Gastrocnemius medialis (tissue), 4 donors: ENCODE results near the gene NR6A1. TPM values are rescaled to one million over a fixed set of nuclear protein-coding genes. Genes with fewer than 3 reads are reported as not detected.

Experiments used
- ATAC-seq, 2 donors: fragments of 150-250 bp; one replicate each; pipeline ENCODE4 v1.9.1; 2016
- DNase-seq, 2 donors: peaks; one replicate each; pipeline ENCODE4 v3.0.0-alpha.2; 2019
- H3K27ac ChIP-seq, 4 donors: fragments of 200-600 bp; sonication (generic); 1 replicate in 1 of 4; 2 replicates in 3 of 4; pipeline ENCODE4 v1.5.1; 2016 to 2018; ENCODE audit warnings: mild to moderate bottlenecking in 2 of 4, moderate library complexity in 1 of 4
- H3K27me3 ChIP-seq, 3 donors: fragments of 200-600 bp; sonication (generic) in 2 of 3; 1 replicate in 1 of 3; 2 replicates in 2 of 3; pipeline versions ENCODE4 v1.5.1 to v1.6.0; 2016 to 2019; ENCODE audit warnings: mild to moderate bottlenecking in 1 of 3, moderate library complexity in 1 of 3
- H3K36me3 ChIP-seq, 2 donors: fragments of 200-600 bp; sonication (generic) in 1 of 2; one replicate each; pipeline ENCODE4 v1.5.1; 2017 to 2018
- H3K4me1 ChIP-seq, 2 donors: fragments of 200-600 bp; sonication (generic) in 1 of 2; one replicate each; pipeline ENCODE4 v1.5.1; 2016 to 2017; ENCODE audit warnings: mild to moderate bottlenecking in 2 of 2
- H3K4me3 ChIP-seq, 4 donors: fragments of 200-600 bp; sonication (generic) in 3 of 4; 1 replicate in 1 of 4; 2 replicates in 3 of 4; pipeline ENCODE4 v1.5.1; 2016 to 2019; ENCODE audit warnings: mild to moderate bottlenecking in 2 of 4
- H3K9me3 ChIP-seq, 3 donors: fragments of 200-600 bp; sonication (generic) in 2 of 3; 1 replicate in 1 of 3; 2 replicates in 2 of 3; pipeline ENCODE4 v1.5.1; 2016 to 2019
- POLR2A ChIP-seq, 2 donors: fragments of 450-650 bp; IDR thresholded peaks; one replicate each; pipeline ENCODE4 v1.6.1; 2017; ENCODE audit warnings: antibody characterized with exemption in 2 of 2, mild to moderate bottlenecking in 2 of 2, moderate library complexity in 2 of 2
- in situ Hi-C, 4 donors: fragments of 200-750 bp; cut with MboI; loops; one replicate each; pipeline versions ENCODE4 v1.15.0 to v1.8.0; 2017; ENCODE audit warnings: low sequenced_read_pairs in 4 of 4
- intact Hi-C: fragments of 100-400 bp; cut with DNase I; formaldehyde crosslinking; loops from one replicate; pipeline ENCODE4 v1.15.1; 2023; ENCODE audit warnings: low total_unique reads
- total RNA-seq, 4 donors: library from RNA; depleted of rRNA; stranded (reverse); fragments of >200 nt; gene quantifications; one replicate each; pipeline versions ENCODE4 v1.1.0 to v1.2.3, GENCODE V29; 2016
- TF ChIP-seq, protein P1 (sequence below), 5 experiments: fragments of 450-650 bp in 3 of 5; fragments of 200-600 bp in 2 of 5; sonication (generic) in 2 of 5; IDR thresholded peaks in 4 of 5; conservative IDR thresholded peaks in 1 of 5; 1 replicate in 4 of 5; 2 replicates in 1 of 5; pipeline ENCODE4 v1.5.1; 2016 to 2019; ENCODE audit warnings: antibody characterized with exemption in 5 of 5, mild to moderate bottlenecking in 3 of 5, moderate library complexity in 3 of 5

NR6A1 gene
- total RNA-seq, 4 donors from 2014 or later = 0.58 to 5.6 (median 2.1) TPM

DNA sequence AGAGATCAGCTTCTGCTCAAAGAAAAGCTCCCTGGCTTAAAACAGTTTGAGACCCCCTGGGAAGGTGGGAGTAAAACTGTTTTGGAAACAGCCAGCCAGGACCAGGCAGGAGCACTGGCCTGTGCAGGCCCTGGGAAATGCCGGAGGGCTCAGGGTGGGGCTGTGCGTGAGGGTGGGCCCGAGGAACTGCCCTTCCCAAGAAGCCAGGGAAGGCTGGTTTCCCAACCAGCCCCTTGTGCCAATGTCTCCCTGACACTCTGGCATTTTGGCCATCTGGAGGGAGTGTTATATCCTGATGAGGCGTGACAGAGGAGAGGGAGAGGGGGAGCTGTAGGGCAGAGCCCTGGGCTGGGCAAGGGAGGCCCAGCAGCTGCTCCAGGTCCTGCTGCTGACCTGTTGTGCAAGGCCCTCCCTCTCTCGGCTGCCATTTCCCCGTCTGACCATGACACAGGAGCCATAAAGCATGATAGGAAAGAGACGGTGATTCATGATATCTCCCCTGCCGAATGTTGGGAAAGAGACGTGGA lies 22.0 kb upstream of the NR6A1 start:
- DNase-seq = peak; percentile 56 to 87
- intact Hi-C loops = no loop called here
- Histone ChIP-seq H3K9me3 (no peaks in the 10 kb centered on the region), H3K36me3 (no peaks in the 10 kb centered on the region), H3K4me1 (peaks cover 37 to 51% of the 10 kb centered on the region in 2 donors), H3K27me3 (no peaks in the 10 kb centered on the region), H3K4me3 (no peak overlapping the region), H3K27ac (peak overlapping the region; percentile 48 to 70 (median 62))
- in situ Hi-C loops = loop anchor here in 1 of 4 donors (10.0 kb wide), 1 partner anchor 52 kb away; no protein-coding TSS in a partner anchor
- ATAC-seq = peak; percentile 72 to 73
- TF ChIP-seq POLR2A (IDR thresholded peaks at IDR 0.05) = no peak
- TF ChIP-seq, protein P1, sequence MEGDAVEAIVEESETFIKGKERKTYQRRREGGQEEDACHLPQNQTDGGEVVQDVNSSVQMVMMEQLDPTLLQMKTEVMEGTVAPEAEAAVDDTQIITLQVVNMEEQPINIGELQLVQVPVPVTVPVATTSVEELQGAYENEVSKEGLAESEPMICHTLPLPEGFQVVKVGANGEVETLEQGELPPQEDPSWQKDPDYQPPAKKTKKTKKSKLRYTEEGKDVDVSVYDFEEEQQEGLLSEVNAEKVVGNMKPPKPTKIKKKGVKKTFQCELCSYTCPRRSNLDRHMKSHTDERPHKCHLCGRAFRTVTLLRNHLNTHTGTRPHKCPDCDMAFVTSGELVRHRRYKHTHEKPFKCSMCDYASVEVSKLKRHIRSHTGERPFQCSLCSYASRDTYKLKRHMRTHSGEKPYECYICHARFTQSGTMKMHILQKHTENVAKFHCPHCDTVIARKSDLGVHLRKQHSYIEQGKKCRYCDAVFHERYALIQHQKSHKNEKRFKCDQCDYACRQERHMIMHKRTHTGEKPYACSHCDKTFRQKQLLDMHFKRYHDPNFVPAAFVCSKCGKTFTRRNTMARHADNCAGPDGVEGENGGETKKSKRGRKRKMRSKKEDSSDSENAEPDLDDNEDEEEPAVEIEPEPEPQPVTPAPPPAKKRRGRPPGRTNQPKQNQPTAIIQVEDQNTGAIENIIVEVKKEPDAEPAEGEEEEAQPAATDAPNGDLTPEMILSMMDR (IDR thresholded peaks at IDR 0.05 in 4 of 5, conservative IDR thresholded peaks at IDR 0.05 in 1 of 5) = no peak

DNA sequence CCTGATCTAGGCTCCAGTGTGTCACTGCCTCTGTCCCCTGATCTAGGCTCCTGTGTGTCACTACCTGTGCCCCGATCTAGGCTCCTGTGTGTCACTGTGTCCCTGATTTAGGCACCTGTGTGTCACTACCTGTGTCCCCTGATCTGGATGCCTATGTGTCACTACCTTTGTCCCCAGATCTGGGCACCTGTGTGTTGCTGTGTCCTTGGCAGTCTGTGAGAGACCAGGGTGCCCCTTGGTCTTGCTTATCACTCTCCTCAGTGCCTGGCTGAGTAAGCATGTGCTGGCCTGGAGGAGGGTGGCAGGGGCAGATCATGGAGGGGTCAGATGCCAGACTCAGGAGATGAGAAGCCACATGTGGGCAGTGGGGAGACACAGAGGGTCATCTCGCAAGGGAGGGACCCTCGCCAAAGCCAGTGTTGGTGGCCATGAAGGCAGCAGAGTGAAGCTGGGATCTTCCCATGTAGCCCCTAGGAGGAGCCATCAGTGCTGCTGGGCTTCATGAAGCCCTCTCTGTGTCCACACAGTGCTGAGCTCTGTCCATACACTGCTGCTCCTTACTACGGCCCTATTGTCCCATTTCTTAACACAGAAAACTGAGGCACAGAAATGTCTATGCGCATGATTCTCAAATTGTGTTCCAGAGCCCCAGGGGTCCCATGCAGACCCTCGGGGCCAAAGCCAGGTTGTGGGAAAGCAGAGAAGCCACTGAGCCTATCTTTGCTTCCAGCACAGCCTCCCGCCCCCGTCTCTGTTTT lies 21.3 kb upstream of the NR6A1 start:
- peaks cover 31 to 44% of the 10 kb centered on the region in 2 donors for H3K4me1 ChIP-seq
- ATAC-seq = no peak
- no peak overlapping the region for H3K4me3 ChIP-seq
- intact Hi-C loops (no loop called here), in situ Hi-C loops (loop anchor here in 1 of 4 donors (10.0 kb wide), 1 partner anchor 52 kb away; no protein-coding TSS in a partner anchor)
- no peaks in the 10 kb centered on the region for H3K9me3 ChIP-seq
- peak overlapping the region; percentile 48 to 70 (median 62) for H3K27ac ChIP-seq
- DNase-seq = no peak
- H3K36me3 ChIP-seq = no peaks in the 10 kb centered on the region
- no peaks in the 10 kb centered on the region for H3K27me3 ChIP-seq
- TF ChIP-seq, protein P1 (IDR thresholded peaks at IDR 0.05 in 4 of 5, conservative IDR thresholded peaks at IDR 0.05 in 1 of 5) = no peak
- no peak for TF ChIP-seq POLR2A (IDR thresholded peaks at IDR 0.05)

DNA sequence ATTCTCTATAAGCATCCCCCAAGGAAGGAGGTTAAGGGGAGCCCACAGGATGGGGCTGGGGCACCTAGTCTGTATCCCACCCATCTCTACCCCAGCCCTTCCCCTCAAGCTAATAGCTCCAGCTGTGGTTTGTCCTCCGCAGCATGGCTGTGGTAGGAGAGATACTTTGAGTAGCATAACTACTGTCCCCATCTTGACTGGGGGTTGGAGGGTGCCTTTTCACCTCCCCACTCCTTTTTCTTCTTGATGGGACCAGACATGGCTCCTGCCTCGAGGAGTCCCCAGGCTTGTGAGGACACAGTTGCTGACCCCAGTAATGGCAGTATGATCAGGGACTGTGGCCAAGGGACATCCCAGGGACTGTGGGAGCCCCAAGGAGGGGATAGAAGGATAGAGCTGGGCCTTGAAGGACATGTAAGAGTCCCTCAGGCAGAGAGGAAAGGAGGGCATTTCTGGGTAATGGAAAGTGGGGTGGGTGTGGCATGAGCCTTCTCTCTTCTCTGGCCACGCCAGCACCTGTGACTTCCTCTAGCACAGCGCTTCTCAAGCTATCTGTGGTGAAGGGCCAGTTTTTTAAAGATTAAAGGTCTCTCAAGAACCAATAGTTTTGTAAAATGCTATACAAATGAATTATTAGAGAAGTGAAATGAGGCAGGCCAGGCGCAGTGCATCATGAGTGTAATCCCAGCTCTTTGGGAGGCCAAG lies 19.8 kb upstream of the NR6A1 start:
- no peaks in the 10 kb centered on the region for H3K9me3 ChIP-seq
- DNase-seq (no peak), ATAC-seq (no peak)
- H3K27ac ChIP-seq = no peak overlapping the region
- peaks cover 21 to 30% of the 10 kb centered on the region in 2 donors for H3K4me1 ChIP-seq
- in situ Hi-C loops = loop anchor here in 1 of 4 donors (10.0 kb wide), 1 partner anchor 54 kb away; no protein-coding TSS in a partner anchor
- H3K36me3 ChIP-seq = no peaks in the 10 kb centered on the region
- no peak overlapping the region for H3K4me3 ChIP-seq
- no peaks in the 10 kb centered on the region for H3K27me3 ChIP-seq
- TF ChIP-seq POLR2A (IDR thresholded peaks at IDR 0.05) = no peak
- TF ChIP-seq, protein P1 (IDR thresholded peaks at IDR 0.05 in 4 of 5, conservative IDR thresholded peaks at IDR 0.05 in 1 of 5) = no peak
- intact Hi-C loops = no loop called here

DNA sequence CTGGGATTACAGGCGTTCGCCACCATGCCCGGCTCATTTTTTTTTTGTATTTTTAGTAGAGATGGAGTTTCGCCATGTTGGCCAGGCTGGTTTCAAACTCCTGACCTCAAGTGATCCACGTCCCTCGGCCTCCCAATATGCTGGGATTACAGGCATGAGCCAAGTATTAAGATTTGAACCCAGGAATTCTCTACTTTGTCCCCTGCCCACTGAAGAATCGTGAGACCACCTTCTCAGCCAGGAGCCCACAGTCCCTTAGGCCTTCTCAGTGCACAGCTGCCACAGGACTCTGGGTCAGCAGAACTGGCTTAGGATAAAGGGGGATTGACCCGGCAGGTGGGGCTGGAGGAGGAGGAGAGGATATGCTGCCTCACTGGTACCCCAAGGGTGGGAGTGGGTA lies 19.2 kb upstream of the NR6A1 start:
- in situ Hi-C loops (loop anchor here in 1 of 4 donors (10.0 kb wide), 1 partner anchor 54 kb away; no protein-coding TSS in a partner anchor), intact Hi-C loops (no loop called here)
- no peak for DNase-seq
- no peaks in the 10 kb centered on the region for H3K9me3 ChIP-seq
- H3K4me3 ChIP-seq = no peak overlapping the region
- no peaks in the 10 kb centered on the region for H3K27me3 ChIP-seq
- peaks cover 15 to 23% of the 10 kb centered on the region in 2 donors for H3K4me1 ChIP-seq
- H3K36me3 ChIP-seq = no peaks in the 10 kb centered on the region
- no peak for TF ChIP-seq POLR2A (IDR thresholded peaks at IDR 0.05)
- TF ChIP-seq, protein P1 (IDR thresholded peaks at IDR 0.05 in 4 of 5, conservative IDR thresholded peaks at IDR 0.05 in 1 of 5) = no peak
- no peak for ATAC-seq
- H3K27ac ChIP-seq = no peak overlapping the region
